HG02571 (cell line): ENCODE measurements around the gene SLC29A2.
"Not testable (repeated sequence)": the region's sequence is repeated elsewhere in the genome, so short reads cannot be mapped to it uniquely, and the experiment has no call there.

Source experiments
- ATAC-seq: cut with Tn5 transposase; IDR thresholded peaks from one replicate; pipeline ENCODE4 v1.9.1; 2021; ENCODE audit warnings: mild to moderate bottlenecking, moderate library complexity; ENCODE audit not compliant: unreplicated experiment

Gene SLC29A2

DNA sequence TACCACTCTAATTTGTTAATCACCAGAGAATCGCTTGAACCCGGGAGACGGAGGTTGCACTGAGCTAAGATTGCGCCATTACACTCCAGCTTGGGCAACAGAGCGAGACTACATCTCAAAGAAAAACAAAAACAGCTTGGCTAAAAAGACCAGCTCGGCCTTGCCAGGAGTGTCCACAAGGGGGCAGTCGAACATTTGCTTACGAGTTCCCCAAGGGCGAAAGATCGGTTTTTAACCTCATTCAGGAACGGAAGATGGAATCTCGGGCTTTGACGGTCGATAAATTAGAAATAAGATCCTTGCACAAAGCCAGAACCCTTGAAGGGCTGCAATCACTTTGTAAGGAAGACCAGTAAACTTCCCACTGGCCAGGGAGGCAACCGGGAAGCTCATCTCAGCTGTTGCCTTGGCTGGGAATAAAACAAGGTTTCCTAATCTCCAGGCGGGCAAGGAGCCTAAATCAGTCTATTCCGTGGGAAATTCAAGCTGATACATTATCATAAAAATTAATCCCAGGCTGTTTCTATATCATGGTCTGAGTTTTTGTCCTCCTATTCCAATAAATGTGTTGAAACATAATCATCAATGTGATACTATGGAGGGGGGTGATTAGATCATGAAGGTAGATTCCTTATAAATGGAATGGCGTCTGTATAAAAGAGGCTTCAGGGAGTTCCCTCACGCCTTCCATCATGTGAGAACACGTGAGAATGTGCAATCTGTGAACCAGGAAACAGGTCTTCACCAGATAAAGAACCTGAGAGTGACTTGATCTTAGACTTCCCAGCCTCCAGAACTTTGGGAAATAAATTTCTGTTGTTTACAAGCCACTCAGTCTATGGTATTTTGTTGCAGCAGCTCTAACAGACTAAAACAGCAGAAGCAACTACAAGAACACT, 14.9 kb upstream of the SLC29A2 start:
- ATAC-seq = no peak

GRCh38 chr11:66384316-66384715, 12.8 kb upstream of the SLC29A2 start:
- not testable (repeated sequence) for ATAC-seq

DNA sequence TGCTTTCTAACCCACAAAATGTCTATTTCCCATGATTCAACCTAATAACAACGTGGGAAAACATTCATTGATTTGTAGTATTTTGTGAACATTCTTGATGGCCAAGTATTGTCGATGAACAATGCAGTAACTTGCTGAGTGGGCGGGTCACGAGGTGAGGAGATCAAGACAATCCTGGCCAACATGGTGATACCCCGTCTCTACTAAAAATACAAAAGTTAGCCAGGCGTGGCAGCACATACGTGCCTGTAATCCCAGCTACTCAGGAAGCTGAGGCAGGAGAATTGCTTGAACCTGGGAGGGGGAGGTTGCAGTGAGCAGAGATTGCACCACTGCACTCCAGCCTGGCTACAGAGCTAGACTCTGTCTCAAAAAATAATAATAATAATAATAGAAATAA, 8.7 kb upstream of the SLC29A2 start:
- not testable (repeated sequence) for ATAC-seq

DNA sequence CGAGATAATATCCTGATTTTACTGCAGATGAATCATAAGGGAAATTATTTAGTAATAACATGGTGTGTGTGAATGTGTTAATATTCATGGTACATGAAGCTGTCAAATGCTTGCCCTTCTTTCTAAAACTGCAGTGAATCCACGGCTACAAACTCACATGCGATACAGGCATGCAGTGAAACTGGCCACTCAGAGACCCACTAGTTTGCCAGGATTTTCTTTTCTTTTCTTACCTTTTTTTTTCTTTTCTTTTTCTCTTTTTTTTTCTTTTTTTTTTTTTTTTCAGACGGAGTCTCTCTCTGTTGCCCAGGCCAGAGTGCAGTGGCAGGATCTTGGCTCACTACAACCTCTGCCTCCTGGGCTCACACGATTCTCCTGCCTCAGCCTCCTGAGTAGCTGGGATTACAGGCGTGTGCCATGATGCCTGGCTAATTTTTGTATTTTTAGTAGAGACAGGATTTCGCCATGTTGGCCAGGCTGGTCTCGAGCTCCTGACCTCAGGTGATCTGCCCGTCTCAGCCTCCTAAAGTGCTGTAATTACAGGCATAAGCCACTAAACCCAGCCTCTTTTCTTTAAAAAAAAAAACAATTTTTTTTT, 2.2 kb upstream of the SLC29A2 start:
- not testable (repeated sequence) for ATAC-seq

DNA sequence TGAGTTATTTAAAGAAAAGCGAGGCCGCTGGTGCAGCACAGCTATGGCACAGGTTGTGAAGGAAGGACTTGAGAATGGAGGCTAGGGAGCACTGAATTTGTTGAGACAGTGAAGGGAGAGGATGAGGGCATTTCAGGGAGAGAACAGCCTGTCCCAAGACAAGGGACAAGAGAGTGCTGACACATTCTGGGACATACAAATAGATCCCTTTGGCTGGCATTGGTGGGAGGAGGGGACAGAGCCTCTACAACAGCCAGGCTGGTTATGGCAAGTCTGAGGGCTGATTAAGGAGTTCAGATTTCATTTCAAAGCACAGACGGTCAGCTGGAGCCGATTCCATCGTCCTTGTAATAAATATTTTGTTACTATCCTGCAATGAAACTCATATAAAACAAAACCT, 1.7 kb upstream of the SLC29A2 start:
- ATAC-seq = no peak

- no peak for ATAC-seq
These were observed 2.3 kb downstream of the SLC29A2 start for GRCh38 chr11:66369073-66369894.

- ATAC-seq = no peak
These were observed 3.1 kb downstream of the SLC29A2 start for GRCh38 chr11:66368484-66368883.

DNA sequence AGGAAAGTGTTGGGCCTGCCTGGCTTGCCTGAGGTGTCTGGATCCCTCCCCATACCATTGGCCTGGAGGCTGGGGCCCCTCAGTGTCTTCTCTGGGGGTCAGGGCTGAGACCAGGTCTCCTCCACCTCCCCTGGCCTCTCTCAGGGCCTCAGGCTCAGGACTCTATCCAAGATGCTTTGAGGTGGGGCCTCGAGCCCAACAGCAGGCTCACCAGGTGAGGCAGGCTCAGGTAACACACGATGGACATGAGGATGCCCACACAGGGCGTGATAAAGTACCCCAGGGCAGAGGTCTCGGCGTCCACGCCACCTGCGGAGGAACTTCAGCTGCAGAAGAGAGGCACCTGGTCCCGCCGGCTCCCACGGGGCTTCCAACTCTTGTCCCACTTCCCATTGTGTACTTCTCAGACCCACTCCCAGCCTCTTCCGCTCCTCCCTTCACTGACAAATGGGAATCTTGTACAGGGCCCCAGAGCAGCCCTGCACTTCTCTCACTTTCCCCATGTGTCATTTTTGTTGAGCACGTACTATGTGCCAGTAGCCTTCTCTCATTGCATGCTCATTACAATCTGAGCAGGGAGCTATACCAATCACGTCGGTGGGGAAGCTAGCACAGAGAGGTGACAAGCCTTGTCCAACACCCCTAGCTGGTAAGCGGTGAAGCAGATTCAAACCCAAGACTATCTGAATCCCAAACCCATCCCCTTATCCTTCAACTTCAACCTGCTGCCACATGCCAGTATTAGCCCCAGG, 3.8 kb downstream of the SLC29A2 start:
- ATAC-seq = no peak

DNA sequence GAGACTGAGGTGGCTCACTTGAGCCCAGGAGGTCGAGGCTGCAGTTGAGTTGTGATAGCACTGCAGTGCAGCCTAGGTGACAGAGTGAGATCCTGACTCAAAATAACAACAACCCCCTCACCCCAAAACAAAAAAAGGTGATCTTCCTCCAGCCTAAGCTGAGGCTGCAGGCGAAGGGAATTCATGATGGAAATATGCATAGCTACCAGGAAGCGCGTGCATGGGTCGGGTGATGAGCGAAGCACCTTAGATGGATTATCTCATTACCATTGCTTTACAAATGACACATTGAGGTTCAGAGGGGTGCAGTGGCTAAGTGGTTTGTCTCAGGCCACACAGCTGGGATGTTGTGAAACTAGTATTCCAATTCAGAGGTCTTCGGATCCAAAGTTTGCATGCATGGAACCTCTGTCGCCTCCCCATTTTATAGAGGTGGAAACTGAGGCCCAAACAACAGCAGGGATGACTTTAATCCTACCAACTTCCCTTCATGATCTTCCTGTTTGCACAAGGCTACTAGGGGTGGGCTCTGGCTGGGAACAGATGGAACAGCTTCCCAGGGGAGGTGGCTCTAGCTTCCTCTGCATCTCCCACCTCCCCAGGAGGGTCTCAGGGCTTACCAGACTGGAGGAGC, 4.6 kb downstream of the SLC29A2 start:
- ATAC-seq = no peak

- no peak for ATAC-seq
These were observed 5.6 kb downstream of the SLC29A2 start for GRCh38 chr11:66365711-66366619.

DNA sequence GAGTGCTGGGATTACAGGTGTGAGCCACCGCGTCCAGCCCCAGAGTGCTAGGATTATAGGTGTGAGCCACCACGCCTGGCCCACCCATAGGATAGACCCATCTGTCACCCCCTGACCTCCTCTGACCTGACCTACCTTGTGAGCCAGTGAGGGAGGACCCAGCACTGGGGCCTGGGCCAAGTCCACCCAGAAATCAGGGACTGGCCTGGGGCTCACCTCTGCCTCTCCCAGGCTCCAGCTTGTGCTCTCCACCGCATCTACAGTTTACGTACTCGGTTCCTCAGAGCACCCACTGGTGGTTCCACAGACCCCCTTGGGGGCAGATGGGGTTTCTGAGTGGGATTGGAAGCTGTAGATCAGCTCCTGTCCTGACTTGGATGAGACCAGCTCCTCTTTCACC, 6.4 kb downstream of the SLC29A2 start:
- ATAC-seq = no peak

GRCh38 chr11:66363805-66364535, 7.6 kb downstream of the SLC29A2 start:
- no peak for ATAC-seq

GRCh38 chr11:66363187-66363601, 8.4 kb downstream of the SLC29A2 start:
- no peak for ATAC-seq

DNA sequence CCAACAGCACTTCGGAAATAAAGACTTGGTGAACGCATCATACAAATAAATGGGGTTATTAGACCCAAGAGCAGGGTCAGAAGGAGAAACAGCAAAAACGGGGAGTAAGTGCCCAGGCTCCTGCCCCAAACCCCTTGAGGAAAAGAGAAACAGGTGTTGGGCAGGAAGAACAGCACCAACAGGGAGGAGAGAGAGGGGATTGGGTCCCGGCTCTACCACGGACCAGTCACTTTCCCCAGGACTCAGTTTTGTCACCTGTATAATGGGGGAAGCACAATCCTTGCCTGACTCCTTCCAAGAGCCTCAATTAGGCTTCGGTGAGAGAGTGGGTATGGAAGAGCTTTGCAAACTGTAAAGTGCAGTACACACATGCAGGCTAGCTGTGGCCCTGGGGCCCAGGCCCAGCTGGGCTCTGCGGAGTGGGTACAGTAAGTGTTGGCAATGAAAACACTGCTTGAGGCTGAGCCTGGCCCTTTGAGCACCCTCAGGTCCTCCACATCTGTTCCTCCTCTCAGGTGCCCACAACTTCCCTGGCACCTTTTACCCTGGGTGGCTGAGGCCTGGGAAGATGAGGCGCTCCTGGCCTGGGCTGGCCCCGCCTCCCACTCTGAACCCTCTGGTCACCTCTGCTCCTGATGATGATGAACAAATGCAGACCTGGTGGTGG, 8.9 kb downstream of the SLC29A2 start:
- no peak for ATAC-seq

DNA sequence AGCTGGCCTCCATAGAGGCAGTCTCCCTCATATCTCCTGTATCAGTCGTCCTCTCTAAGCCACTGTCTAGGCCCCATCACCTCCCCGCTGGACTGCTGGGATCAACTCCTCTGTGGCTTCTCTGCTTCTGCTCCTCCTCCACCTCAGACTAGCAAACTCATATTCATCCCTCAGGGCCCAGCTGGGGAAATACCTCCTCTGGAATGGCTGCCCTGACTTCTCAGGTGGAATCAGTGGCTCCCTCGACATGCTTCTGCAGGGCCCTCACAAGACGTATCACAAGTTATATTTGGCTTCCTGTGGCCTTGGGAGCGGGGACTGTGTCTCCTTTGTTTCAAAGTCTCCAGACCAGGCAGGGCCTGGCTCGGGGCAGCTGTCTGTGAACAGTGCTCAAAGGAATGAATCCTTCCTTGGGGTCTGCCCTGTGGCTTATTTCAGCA, 10.0 kb downstream of the SLC29A2 start:
- no peak for ATAC-seq

- ATAC-seq = no peak
These were observed 11.0 kb downstream of the SLC29A2 start for GRCh38 chr11:66360406-66361073.

GRCh38 chr11:66359662-66360087, 11.9 kb downstream of the SLC29A2 start:
- ATAC-seq = no peak
